Measurements from ENCODE around the gene DOCK10.
"Not testable (repeated sequence)": the region's sequence is repeated elsewhere in the genome, so short reads cannot be mapped to it uniquely, and the experiment has no call there.

DOCK10 gene

DNA sequence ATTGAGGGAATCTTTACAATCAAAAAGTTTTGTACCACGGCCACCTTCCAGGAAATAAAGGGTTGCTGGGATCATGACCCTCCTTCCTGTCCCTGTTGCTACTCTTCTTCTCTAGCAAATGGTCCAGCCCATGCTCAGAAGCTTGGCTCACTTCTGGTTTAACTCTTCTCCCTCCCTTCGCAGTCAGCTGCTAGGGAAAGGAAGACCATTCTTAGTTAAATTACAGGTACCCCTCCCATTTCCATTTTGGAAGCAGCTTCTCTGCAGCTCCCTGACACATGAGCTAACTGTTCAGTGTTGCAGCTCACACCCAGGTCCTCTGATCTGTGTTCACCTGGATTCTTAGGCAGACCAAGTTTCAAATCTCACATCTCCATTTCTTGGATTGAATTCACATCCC is 100.3 kb downstream of the DOCK10 start:
- no peak for DNase-seq

- DNase-seq: no peak
Observed at GRCh38 chr2:224940618-224941017, 101.7 kb downstream of the DOCK10 start.

- no peak for DNase-seq
Observed at GRCh38 chr2:224938651-224939182, 103.6 kb downstream of the DOCK10 start.

- DNase-seq: no peak
Observed at GRCh38 chr2:224937887-224938286, 104.4 kb downstream of the DOCK10 start.

DNA sequence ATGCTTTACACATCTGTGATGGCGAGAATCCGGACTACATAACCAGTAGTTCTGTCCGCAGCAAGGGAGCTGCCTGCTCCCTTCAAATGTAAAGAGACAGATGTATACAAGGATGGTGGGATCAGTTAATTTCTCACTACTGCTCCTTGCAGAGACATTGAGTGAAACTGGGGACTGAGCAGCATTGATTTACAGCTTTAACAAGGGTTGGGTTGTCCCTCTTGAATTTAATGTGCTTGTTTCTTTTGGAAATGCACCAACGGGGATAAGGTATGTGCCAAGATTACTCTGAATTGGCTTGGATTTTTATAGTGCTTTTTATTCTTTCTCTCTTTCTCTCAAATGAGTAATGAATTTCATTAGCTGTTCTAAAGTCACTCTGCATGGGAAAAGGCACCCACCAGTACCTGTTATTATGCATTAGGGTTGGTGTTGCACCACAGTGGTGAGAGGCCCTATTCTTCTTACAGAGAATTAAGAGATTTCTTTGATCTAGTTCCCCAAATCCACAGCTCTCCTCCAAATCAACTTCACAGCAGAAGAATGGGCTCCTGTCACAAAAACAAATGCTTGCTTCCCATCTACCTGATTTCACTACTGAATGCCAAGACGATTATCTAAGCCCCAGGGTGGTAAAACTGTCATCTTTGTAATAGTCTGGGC is 107.6 kb downstream of the DOCK10 start:
- no peak for DNase-seq

DNA sequence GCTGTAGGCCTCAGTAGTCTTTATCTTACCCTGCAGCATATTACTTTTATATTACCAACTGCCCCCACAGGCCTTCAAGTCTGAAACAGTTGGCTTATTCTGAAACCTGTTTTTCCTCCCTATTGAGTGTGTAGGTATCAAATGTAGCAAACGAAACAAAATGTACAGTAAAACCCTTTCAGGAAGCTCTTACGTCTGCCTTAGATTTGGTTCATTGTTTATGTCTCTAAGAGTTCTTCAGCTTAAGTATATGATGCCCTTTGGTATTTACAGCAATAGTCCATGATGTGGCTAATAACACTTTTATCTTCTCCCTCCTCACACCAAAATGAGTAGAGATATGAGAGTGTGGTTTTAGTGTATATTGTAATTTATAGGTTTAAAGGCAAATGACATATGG is 108.8 kb downstream of the DOCK10 start:
- no peak for DNase-seq

- DNase-seq: no peak
Observed at GRCh38 chr2:224932522-224932921, 109.7 kb downstream of the DOCK10 start.

GRCh38 chr2:224931956-224932355 is 110.3 kb downstream of the DOCK10 start:
- no peak for DNase-seq

GRCh38 chr2:224930990-224931389 is 111.3 kb downstream of the DOCK10 start:
- no peak for DNase-seq

GRCh38 chr2:224930124-224930523 is 112.1 kb downstream of the DOCK10 start:
- no peak for DNase-seq

DNA sequence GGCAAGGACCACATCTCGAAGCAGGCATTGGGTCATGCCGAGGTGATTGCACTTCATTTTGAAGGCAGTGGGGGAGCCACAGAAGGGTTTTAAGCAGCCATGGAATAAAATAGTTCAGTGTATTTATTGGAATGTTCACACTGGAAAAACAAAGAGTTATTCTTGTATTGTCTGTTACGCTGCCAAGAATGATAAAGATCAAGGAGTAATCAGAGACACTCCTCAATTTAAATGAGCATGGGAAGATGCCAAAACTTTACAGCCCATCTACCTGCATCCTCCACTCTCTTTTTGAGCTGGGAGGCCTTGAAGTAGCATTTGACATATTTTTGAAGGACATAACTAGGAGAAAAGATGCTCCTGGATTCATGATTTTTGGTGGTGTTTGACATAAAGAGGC is 112.8 kb downstream of the DOCK10 start:
- no peak for DNase-seq

- peak; percentile 40 for DNase-seq
Observed at GRCh38 chr2:224927646-224928173, 114.6 kb downstream of the DOCK10 start.

DNA sequence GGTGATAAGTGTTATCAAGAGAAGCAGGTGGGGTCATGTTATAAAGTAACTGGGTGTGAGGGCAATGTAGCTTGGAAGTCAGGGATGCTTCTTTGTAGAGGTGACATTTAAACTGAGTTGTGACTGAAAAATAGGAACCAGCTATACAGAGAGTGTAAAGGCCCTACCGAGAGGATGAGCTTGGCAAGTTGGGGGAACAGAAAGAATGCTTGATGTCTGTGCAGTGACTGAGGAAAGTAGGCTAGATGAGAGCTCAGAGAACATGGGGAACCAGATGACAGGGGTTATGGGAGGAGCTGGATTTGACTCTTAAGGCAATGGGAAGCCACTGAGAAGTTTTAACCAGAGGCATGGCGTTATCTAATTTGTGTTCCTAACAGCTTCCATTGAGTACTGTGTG is 115.3 kb downstream of the DOCK10 start:
- DNase-seq: no peak

- no peak for DNase-seq
Observed at GRCh38 chr2:224925810-224926100, 116.5 kb downstream of the DOCK10 start.

GRCh38 chr2:224925061-224925809 is 117.0 kb downstream of the DOCK10 start:
- DNase-seq: no peak

GRCh38 chr2:224924631-224925030 is 117.6 kb downstream of the DOCK10 start:
- no peak for DNase-seq

DNA sequence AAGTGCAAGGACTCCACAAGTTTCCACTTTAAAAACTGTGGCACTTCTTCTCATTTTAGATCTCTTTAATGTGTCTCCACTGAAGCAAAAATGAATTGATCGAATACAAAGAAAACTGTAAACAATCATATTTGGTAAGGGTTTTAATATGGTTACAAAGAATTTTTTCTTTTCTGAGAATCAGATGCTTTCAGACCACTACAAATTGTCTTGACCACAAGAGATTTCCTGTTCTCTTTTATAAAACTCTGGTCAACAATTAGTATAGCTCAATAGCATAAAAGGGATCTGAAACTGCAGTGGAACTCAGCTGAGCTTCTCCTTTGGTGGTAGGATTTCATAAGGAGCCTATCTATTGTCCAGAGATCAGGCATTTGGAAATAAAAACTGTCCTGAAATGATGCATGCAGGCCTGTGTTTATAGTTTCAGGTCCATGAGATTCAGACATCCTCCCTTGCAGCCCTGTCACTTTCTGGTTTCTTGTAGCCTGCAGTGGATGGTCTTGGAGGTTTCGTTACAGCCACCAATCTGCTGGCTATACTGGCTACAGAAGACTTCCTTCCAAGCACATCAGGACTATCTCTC is 120.0 kb downstream of the DOCK10 start:
- DNase-seq: no peak

- no peak for DNase-seq
Observed at GRCh38 chr2:224919472-224920110, 122.7 kb downstream of the DOCK10 start.

- DNase-seq: no peak
Observed at GRCh38 chr2:224918626-224919471, 123.4 kb downstream of the DOCK10 start.

DNA sequence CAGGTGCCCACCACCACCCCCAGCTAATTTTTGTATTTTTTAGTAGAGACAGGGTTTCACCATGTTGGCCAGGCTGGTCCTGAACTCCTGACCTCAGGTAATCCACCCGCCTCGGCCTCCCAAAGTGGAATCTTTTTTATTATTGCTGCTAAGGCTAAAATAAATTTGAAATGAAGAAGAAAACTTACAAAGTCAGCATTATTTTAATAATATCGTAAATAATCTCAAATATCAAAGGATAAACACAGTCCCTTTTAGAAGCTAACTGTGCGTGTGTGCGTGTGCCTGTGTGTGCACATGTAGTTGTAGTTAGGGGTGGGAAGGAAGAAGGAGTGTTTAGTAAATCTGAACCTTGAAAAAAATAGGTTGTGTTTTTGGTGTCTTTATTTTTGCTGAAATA is 125.0 kb downstream of the DOCK10 start:
- not testable (repeated sequence) for DNase-seq

DNA sequence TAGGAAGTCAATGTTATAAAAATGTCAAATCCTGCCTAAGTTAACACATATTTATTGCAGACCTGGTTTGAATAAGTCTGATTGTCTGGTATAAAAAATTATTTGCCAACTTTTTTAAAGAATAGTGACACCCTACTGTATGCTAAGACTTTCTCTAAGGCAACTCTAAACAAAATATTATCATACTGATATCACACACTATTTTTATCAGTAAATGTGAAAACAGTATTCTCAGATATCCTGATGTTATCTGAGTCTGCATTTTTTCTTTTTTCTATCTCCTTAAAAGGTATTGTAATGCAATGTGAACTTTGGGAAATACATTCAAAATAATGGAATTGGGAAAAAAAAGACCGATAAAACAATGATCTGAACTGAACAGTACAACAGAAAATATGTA is 127.1 kb downstream of the DOCK10 start:
- no peak for DNase-seq

DNA sequence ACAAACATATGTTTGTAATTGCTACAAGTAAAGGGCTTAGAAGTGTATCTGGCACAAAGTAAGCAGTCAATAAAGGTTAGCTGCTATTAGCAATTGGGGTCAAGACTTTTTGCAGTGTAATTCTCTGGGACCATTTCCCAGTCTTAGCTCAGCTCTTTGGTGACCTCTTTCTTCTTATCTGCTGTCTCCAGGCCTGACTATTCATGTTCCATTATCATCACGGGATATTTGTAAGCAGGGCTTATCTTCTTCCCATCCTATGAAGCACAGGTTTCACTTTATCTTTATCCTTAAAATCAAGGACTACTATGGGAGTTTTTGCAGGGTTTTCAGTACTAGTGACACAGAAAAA is 131.7 kb downstream of the DOCK10 start:
- DNase-seq: no peak
